Spleen (tissue), 7 donors: ENCODE measurements around the gene ATP2C2.

Experiments
- CTCF ChIP-seq, 11 experiments: fragments of 200-600 bp in 7 of 11; fragments of 450-650 bp in 4 of 11; sonication (generic) in 4 of 11; IDR thresholded peaks in 8 of 11; conservative IDR thresholded peaks in 3 of 11; 1 replicate in 7 of 11; 2 replicates in 4 of 11; pipeline versions ENCODE4 v1.4.0 to v1.8.0; 2016 to 2021; ENCODE audit warnings: antibody characterized with exemption in 11 of 11, inconsistent platforms in 4 of 11, mild to moderate bottlenecking in 1 of 11
- POLR2A ChIP-seq, 3 donors: fragments of 450-650 bp; IDR thresholded peaks; one replicate each; pipeline ENCODE4 v1.5.1; 2017; ENCODE audit warnings: antibody characterized with exemption in 3 of 3, mild to moderate bottlenecking in 1 of 3
- POLR2AphosphoS5 ChIP-seq, 3 donors: sonication (generic); formaldehyde crosslinking; IDR thresholded peaks; one replicate each; pipeline ENCODE4 v1.5.1; 2017; ENCODE audit warnings: antibody characterized with exemption in 3 of 3
- donor health status: DM: no; HTN: no; CAD: no; lungs with moderate emphysema.
- donor health status: DM: no; HTN: no; CAD: no.
- donor health status: DM: no; HTN: no; CAD: no.

GRCh38 chr16:84360170-84360569, 8.2 kb upstream of the ATP2C2 start:
- TF ChIP-seq CTCF (IDR thresholded peaks at IDR 0.05 in 8 of 11, conservative IDR thresholded peaks at IDR 0.05 in 3 of 11) (no peak), POLR2A (IDR thresholded peaks at IDR 0.05) (no peak), POLR2AphosphoS5 (IDR thresholded peaks at IDR 0.05) (no peak)
